Epithelial cell of esophagus (primary cell): ENCODE data around the gene NAA50.

Source experiments
- DNase-seq: peaks from one replicate; pipeline ENCODE4 v3.0.0; 2010; ENCODE audit warnings: low read depth
- H3K4me3 ChIP-seq: 2 replicates; pipeline ENCODE4 v1.5.1; 2011; ENCODE audit warnings: mild to moderate bottlenecking, low read length, control low read depth
- CTCF ChIP-seq: IDR thresholded peaks from 2 replicates; pipeline ENCODE4 v1.5.1; 2011; ENCODE audit warnings: low read depth, mild to moderate bottlenecking, low read length, control low read depth, inconsistent platforms; ENCODE audit not compliant: insufficient read depth; ENCODE audit errors: missing control alignments

Gene NAA50

GRCh38 chr3:113707835-113708234 lies 38.2 kb downstream of the NAA50 start:
- no peak for DNase-seq
- H3K4me3 ChIP-seq = no peak overlapping the region
- TF ChIP-seq CTCF = no peak

DNA sequence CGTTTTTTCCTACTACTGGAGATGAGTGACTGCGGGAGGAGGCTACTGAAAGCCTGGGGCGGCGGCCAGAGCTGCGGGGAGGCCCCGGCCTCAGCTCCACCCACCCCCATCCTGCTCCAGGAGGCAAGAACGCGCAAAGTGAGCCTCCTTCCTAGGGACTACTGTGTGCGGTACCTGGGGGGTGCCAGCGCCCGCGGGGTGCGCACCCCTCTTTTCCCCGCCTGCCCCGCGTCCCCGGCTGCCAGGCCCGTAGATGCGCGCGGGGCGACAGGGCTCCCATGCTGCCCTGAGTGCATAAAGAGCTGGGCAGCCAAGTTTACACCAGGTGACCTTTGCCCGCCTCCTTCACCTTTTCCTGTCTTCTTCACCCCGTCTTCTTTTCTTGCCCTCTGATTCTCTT lies 47.1 kb downstream of the NAA50 start:
- peak; percentile 35 for DNase-seq
- TF ChIP-seq CTCF = no peak
- peak overlapping the region; percentile 26 for H3K4me3 ChIP-seq

- no peak for TF ChIP-seq CTCF
- H3K4me3 ChIP-seq = no peak overlapping the region
Observed at GRCh38 chr3:113698213-113698742, 47.8 kb downstream of the NAA50 start.

DNA sequence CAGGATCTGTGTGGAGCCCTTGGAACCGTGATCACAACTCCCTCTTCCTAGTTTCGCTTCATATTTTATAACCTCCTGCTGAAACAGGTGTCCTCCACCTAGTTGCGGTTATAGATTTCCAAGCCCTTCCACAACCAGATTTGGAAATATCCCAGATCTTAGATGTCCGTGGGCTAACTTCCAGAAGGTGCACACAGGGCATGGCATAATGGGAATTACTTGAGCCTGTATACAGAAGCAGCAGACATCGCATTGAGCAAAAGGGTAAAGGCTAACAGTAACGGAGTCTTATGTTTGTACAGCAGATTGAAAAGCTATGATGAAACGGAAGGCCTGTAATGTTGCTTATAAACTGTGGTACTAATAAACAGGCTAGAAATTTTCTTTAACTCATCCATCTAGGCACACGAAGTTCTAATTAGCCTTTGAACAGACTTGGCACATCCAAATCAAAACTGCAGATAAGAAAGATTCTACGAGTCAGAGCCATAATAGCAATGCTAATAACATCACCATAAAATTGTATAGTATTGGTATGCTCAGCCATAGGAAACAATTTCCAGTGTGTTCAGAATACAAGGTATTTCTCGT lies 48.5 kb downstream of the NAA50 start:
- TF ChIP-seq CTCF = no peak
- peak overlapping the region; percentile 92 for H3K4me3 ChIP-seq
- peak; percentile 16 for DNase-seq

More at GRCh38 chr3:113698213-113698742, 47.8 kb downstream of the NAA50 start:
- DNase-seq = no peak

DNA sequence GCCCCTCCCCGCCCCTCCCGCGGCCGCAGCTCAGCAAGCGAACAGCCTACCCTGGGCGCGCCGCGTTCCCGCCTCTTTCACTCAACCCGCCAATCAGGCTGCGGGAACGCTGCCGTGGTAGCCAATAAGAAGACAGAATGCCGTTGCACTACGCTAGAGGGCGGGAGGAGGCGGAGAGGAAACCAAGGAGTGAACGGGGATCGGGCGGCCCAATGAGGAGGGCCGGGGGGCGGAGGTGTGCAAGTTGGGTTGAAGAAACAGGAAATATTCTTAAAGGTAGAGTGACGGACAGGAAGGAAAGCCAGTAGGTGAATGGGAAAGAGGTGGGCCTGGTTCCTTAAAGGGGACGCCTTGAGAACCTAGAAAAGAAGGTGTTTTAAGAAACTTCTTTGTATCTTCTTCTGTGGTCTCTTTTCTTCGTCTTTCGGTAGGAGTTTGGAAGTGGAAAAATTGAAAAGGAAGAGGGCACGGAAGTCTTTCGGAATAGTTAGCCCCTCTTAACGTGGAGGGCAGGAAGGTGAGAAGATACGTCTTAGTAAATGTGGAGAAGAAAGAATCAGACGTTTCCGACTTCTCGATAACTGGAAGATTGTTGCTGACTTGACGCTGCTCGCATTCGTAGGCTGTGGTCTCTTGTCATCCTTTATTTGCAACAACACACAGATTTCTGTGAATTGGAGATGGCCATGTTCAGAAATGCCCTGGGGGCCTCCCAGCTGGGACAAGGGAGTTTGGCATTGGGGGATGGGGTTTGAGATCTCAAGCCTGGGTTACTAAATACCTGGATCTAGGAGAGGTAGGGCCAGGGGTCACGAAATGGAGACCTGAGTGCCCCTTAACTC lies 49.2 kb downstream of the NAA50 start:
- TF ChIP-seq CTCF = peak; percentile 29
- peak overlapping the region; percentile 92 for H3K4me3 ChIP-seq
- peak; percentile 100 for DNase-seq

- no peak for TF ChIP-seq CTCF
- peak within 1 kb of the TSS; percentile 92 for H3K4me3 ChIP-seq
- peak; percentile 73 for DNase-seq
Observed at GRCh38 chr3:113695786-113696645, 50.0 kb downstream of the NAA50 start, which contains the start of gene USF3. Gene USF3, minus strand, starts transcription at chr3:113696642. Its CDS starts 21,764 bp downstream, at chr3:113674878.
